AG04449 (cell line): ENCODE results near the gene KRT37.

Experiments
- CTCF ChIA-PET: fragments of 350-600 bp; formaldehyde crosslinking; extraction: SDS; loops from one replicate; lab custom pipeline; 2021; ENCODE audit warnings: antibody characterized with exemption; lab: Yijun Ruan, JAX
- POLR2A ChIA-PET: fragments of 400-600, 350-600 bp; formaldehyde crosslinking; extraction: SDS; loops from one replicate; lab custom pipeline; 2020; ENCODE audit warnings: antibody characterized with exemption, inconsistent platforms; lab: Yijun Ruan, JAX
- DNase-seq: peaks from one replicate; pipeline ENCODE4 v3.0.0-alpha.2; 2010; ENCODE audit warnings: low read depth, low spot score
- H3K4me3 ChIP-seq: 2 replicates; pipeline ENCODE4 v1.5.1; 2011; ENCODE audit warnings: low read depth, mild to moderate bottlenecking, control low read depth, low read length
- TF ChIP-seq, protein P1 (sequence below): IDR thresholded peaks from one replicate; pipeline ENCODE4 v1.5.1; 2011; ENCODE audit warnings: mild to moderate bottlenecking, moderate library complexity, low read length, control low read depth, inconsistent platforms; ENCODE audit not compliant: insufficient read depth; ENCODE audit errors: missing control alignments

KRT37 gene

DNA sequence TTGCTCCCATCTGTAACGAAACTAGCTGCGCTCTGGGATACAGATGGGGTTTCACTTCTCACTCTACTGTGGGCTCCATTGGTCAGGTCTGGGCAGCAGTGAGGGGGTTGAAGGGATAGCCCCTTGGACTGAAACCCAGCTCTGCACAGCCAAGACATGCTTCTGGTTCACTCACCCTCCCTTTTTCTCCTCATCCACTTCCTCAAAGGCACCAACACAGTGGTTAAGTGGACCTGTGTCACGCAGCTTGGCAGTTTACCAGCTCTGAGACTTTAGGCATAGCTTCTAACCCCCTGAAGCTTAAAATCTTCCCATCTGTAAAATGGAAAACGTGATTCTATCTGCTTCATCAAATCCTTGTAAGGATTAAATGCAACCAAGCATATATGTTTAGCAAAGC lies 27.9 kb upstream of the KRT37 start:
- TF ChIP-seq, protein P1, sequence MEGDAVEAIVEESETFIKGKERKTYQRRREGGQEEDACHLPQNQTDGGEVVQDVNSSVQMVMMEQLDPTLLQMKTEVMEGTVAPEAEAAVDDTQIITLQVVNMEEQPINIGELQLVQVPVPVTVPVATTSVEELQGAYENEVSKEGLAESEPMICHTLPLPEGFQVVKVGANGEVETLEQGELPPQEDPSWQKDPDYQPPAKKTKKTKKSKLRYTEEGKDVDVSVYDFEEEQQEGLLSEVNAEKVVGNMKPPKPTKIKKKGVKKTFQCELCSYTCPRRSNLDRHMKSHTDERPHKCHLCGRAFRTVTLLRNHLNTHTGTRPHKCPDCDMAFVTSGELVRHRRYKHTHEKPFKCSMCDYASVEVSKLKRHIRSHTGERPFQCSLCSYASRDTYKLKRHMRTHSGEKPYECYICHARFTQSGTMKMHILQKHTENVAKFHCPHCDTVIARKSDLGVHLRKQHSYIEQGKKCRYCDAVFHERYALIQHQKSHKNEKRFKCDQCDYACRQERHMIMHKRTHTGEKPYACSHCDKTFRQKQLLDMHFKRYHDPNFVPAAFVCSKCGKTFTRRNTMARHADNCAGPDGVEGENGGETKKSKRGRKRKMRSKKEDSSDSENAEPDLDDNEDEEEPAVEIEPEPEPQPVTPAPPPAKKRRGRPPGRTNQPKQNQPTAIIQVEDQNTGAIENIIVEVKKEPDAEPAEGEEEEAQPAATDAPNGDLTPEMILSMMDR, result no peak
- H3K4me3 ChIP-seq, result no peak overlapping the region
- ChIA-PET CTCF (interaction anchor here (0.6 to 1.3 kb wide), 6 partner anchors 43 to 198 kb away, joined by 3 to 7 read pairs (median 3); no protein-coding TSS in a partner anchor), POLR2A (no interaction called here)
- no peak for DNase-seq

DNA sequence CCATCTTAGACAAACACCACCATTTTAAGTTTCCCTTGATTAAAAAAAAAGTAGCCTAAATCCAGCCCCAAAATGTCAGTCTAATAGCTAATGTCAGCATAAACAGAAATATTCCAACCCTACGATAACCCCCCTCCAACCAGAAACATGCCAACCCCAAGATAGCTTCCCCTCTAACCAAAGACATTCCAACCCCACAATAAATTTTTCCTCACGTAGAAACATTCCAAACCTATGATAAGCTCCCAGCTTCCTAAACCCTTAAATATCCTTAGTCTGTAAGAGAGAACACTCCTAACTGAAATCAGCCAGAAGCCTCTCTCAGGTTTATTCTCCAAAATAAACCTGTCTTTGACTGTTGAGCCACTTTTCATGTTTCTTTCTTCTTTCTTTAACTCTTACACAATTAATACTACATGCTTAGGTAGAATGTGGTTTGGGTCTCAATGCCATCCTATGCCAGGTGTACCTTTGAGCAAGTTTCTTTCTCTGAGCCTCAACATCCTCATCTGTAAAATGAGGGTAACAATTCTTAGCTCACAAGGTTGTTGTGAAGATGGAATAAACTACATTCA lies 26.9 kb upstream of the KRT37 start:
- ChIA-PET CTCF (interaction anchor here (1.0 to 1.4 kb wide), 5 partner anchors 9 to 212 kb away, joined by 3 to 7 read pairs (median 4); no protein-coding TSS in a partner anchor), POLR2A (interaction anchor here (0.6 kb wide), 1 partner anchor 58 kb away, joined by 3 read pairs; no protein-coding TSS in a partner anchor)
- DNase-seq, result peak; percentile 49
- TF ChIP-seq, protein P1, result no peak
- H3K4me3 ChIP-seq, result no peak overlapping the region

DNA sequence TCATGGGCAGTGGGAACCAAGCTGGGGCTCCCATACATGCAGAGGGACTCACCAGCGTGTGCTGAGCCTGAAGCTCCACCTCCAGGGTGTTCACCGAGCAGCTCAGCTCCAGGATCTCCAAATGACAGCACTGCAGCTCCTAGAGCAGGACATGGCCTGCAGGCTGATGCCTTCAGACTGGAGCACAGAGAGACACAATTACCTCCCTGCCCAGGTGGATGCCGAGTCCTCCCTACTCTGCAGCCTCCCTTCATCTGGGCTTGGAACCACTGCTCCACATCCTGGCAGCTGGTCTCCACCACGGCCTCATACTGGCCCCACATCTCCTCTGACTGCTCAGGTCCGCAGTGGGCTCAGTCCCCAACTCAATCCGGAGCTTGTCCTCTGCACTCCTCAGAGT lies 24.6 kb upstream of the KRT37 start:
- ChIA-PET POLR2A (no interaction called here), CTCF (interaction anchor here (1.1 to 2.9 kb wide), 4 partner anchors 11 to 199 kb away, joined by 4 to 8 read pairs (median 6); no protein-coding TSS in a partner anchor)
- TF ChIP-seq, protein P1, result no peak
- no peak overlapping the region for H3K4me3 ChIP-seq
- no peak for DNase-seq

DNA sequence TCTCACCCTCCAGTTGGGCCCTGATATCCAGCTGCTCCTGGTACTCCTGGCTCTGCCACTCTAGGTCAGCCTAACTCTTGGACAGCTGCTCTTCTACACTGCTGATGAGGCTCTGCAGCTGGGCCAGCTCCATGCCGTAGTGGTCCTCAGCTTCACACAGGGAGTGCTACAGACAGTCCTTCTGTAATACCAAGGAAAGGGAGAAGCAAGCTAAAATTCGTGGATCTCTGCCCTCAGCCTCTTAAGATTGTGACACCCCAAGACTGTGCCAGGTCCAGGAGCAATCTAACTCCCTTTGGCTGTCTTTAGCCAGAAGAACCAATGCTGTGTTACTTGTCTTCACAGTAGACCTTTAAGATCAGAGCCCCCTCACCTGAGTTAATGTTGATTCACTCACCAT lies 24.1 kb upstream of the KRT37 start:
- TF ChIP-seq, protein P1, result no peak
- no peak overlapping the region for H3K4me3 ChIP-seq
- no peak for DNase-seq
- ChIA-PET CTCF (interaction anchor here (1.1 to 2.9 kb wide), 5 partner anchors 12 to 200 kb away, joined by 4 to 8 read pairs (median 6); no protein-coding TSS in a partner anchor), POLR2A (no interaction called here)

DNA sequence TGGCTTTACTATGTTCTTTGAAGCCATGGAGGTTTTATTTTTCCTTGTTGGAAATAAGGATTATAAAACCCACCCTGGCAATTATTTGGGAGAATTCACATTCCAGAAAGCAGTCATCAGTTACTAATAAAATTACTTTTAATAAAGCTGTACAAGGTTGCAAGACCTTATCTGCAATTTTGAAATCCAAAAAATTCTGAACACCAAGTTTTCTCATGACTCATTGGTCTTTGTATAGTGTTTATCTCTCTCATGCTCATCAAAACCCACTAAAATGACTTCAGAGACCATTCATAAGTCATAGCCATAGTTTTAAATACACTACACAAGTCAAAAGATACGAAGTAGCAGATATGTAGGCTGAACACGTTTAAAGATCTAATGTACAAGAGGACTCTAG lies 22.4 kb upstream of the KRT37 start:
- ChIA-PET POLR2A (interaction anchor here (0.6 kb wide), 1 partner anchor 232 kb away, joined by 3 read pairs; no protein-coding TSS in a partner anchor), CTCF (interaction anchor here (0.7 to 2.9 kb wide), 4 partner anchors 14 to 216 kb away, joined by 3 to 8 read pairs (median 4); no protein-coding TSS in a partner anchor)
- no peak overlapping the region for H3K4me3 ChIP-seq
- TF ChIP-seq, protein P1, result no peak
- DNase-seq, result peak; percentile 44

DNA sequence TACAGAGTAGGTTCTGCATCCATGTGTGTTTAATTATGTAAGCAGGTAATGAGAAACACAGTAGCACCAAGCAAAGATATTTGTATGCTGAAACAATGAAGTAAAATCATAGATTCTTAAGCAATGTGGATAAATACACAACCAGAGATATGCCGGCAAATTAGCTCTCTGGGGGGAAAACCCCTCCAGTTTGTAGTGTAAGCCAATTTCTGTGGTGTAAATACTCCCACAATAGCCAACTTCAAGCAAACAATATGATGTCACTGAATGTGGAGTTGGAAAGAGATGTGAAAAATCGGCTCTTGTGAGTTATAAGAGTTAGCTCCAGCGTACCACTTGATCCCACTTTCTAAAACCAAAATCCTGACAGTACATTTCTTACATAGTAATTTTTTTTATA lies 20.3 kb upstream of the KRT37 start:
- ChIA-PET CTCF (interaction anchor here (1.1 to 1.4 kb wide), 2 partner anchors 14 to 204 kb away, joined by 4 read pairs; no protein-coding TSS in a partner anchor), POLR2A (no interaction called here)
- TF ChIP-seq, protein P1, result no peak
- no peak overlapping the region for H3K4me3 ChIP-seq
- no peak for DNase-seq
